Keratinocyte (primary cell): Measurements from ENCODE around the gene ITGA7. TPM values are rescaled to one million over a fixed set of nuclear protein-coding genes. Genes with fewer than 3 reads are reported as not detected.

Experiments used
- DNase-seq: peaks from one replicate; pipeline ENCODE4 v3.0.0-alpha.2; 2011; ENCODE audit warnings: low read depth, missing footprints, low spot score
- FAIRE-seq: peaks from 2 replicates; lab custom pipeline; 2011; peaks lifted over from hg19 to GRCh38; lab: Jason Lieb, UNC
- H2AFZ ChIP-seq: 2 replicates; pipeline ENCODE4 v1.6.0; 2012; ENCODE audit warnings: low read length, control low read depth, inconsistent platforms; ENCODE audit not compliant: control insufficient read depth
- H3K27ac ChIP-seq: 2 replicates; pipeline ENCODE4 v1.5.1; 2011; ENCODE audit warnings: low read length; ENCODE audit not compliant: control insufficient read depth, insufficient read depth
- H3K27me3 ChIP-seq: 3 replicates; pipeline ENCODE4 v1.6.0; 2011; ENCODE audit warnings: low read length; ENCODE audit not compliant: control insufficient read depth, insufficient read depth; ENCODE audit errors: extremely low read depth
- H3K36me3 ChIP-seq, 2 experiments: 2 replicates in 1 of 2; 3 replicates in 1 of 2; pipeline ENCODE4 v1.5.1; 2011; ENCODE audit warnings: low read length in 2 of 2, mild to moderate bottlenecking in 1 of 2; ENCODE audit not compliant: control insufficient read depth in 2 of 2, insufficient read depth in 2 of 2; ENCODE audit errors: extremely low read depth in 1 of 2
- H3K4me1 ChIP-seq: 3 replicates; pipeline ENCODE4 v1.5.1; 2011; ENCODE audit warnings: low read length; ENCODE audit not compliant: control insufficient read depth, insufficient read depth; ENCODE audit errors: extremely low read depth
- H3K4me2 ChIP-seq: 3 replicates; pipeline ENCODE4 v1.6.0; 2011; ENCODE audit warnings: low read depth, low read length; ENCODE audit not compliant: control insufficient read depth, insufficient read depth; ENCODE audit errors: extremely low read depth
- H3K4me3 ChIP-seq, 3 experiments: fragments of 200-600 bp in 1 of 3; sonication (generic) in 1 of 3; 2 replicates in 2 of 3; 3 replicates in 1 of 3; pipeline ENCODE4 v1.5.1; 2011 to 2016; ENCODE audit warnings: low read length in 3 of 3, mild to moderate bottlenecking in 3 of 3, control low read depth in 2 of 3, inconsistent platforms in 1 of 3, low read depth in 1 of 3, mixed read lengths in 1 of 3, mixed run types in 1 of 3, moderate library complexity in 1 of 3; ENCODE audit not compliant: control insufficient read depth in 2 of 3, insufficient read depth in 2 of 3; ENCODE audit errors: extremely low read depth in 1 of 3
- H3K79me2 ChIP-seq: 2 replicates; pipeline ENCODE4 v1.6.0; 2012; ENCODE audit warnings: low read length; ENCODE audit not compliant: control insufficient read depth, insufficient read depth
- H3K9ac ChIP-seq: 3 replicates; pipeline ENCODE4 v1.6.0; 2011; ENCODE audit warnings: low read length; ENCODE audit not compliant: control insufficient read depth, insufficient read depth; ENCODE audit errors: extremely low read depth
- H3K9me1 ChIP-seq: 3 replicates; pipeline ENCODE4 v1.6.0; 2011; ENCODE audit warnings: low read length; ENCODE audit not compliant: control insufficient read depth, insufficient read depth; ENCODE audit errors: extremely low read depth
- H3K9me3 ChIP-seq: 2 replicates; pipeline ENCODE4 v1.5.1; 2012; ENCODE audit warnings: low read depth, low read length; ENCODE audit not compliant: control insufficient read depth
- H4K20me1 ChIP-seq: 3 replicates; pipeline ENCODE4 v1.6.0; 2011; ENCODE audit warnings: low read length; ENCODE audit not compliant: control insufficient read depth, insufficient read depth; ENCODE audit errors: extremely low read depth
- EZH2 ChIP-seq: IDR thresholded peaks from one replicate; pipeline ENCODE4 v1.6.1; 2012; ENCODE audit warnings: inconsistent platforms, mild to moderate bottlenecking, low read length, moderate library complexity
- dilution Hi-C: fragments of 300-500 bp; cut with MboI; formaldehyde crosslinking; loops from one replicate; pipeline ENCODE4 v1.7.0; 2020; ENCODE audit warnings: low sequenced_read_pairs; ENCODE audit not compliant: extremely low pct_ligation_motif_present
- polyA plus RNA-seq, 5 experiments: library from polyadenylated mRNA; depleted of rRNA in 3 of 5; stranded (reverse) in 3 of 5; stranded (forward) in 1 of 5; unstranded in 1 of 5; fragments of >200 nt; gene quantifications; 1 replicate in 1 of 5; 2 replicates in 3 of 5; 3 replicates in 1 of 5; pipeline versions ENCODE4 v1.2.1 to v1.2.3, GENCODE V29; 2011 to 2012; ENCODE audit warnings: missing spikeins in 2 of 5, low read depth in 1 of 5, low replicate concordance in 1 of 5
- TF ChIP-seq, protein P1 (sequence below), 3 experiments: IDR thresholded peaks in 1 of 3; conservative IDR thresholded peaks in 1 of 3; optimal IDR thresholded peaks in 1 of 3; 2 replicates in 2 of 3; 3 replicates in 1 of 3; pipeline versions ENCODE3 to v1.5.1; 2011; ENCODE audit warnings: low read length in 3 of 3, mild to moderate bottlenecking in 3 of 3, moderate library complexity in 2 of 3, control low read depth in 1 of 3, inconsistent platforms in 1 of 3; ENCODE audit not compliant: insufficient read depth in 2 of 3; ENCODE audit errors: extremely low read depth in 1 of 3

ITGA7 gene
- polyA plus RNA-seq, 1 donor (not counting 4 experiments of a cell fraction or from before 2014, with no cell fraction given) = 0.04 TPM

- no peak for FAIRE-seq
- Histone ChIP-seq H2AFZ (no peak overlapping the region), H3K4me3 (no peak overlapping the region), H3K27ac (no peak overlapping the region), H3K27me3 (no peaks in the 10 kb centered on the region), H3K79me2 (no peaks in the 10 kb centered on the region), H4K20me1 (no peaks in the 10 kb centered on the region), H3K4me1 (peaks cover 5% of the 10 kb centered on the region), H3K9me1 (no peaks in the 10 kb centered on the region), H3K9me3 (no peaks in the 10 kb centered on the region), H3K9ac (no peak overlapping the region), H3K36me3 (peaks cover 9 to 20% of the 10 kb centered on the region in 2 experiments), H3K4me2 (no peak overlapping the region)
- dilution Hi-C loops = no loop called here
- TF ChIP-seq EZH2 = no peak
- TF ChIP-seq, protein P1, sequence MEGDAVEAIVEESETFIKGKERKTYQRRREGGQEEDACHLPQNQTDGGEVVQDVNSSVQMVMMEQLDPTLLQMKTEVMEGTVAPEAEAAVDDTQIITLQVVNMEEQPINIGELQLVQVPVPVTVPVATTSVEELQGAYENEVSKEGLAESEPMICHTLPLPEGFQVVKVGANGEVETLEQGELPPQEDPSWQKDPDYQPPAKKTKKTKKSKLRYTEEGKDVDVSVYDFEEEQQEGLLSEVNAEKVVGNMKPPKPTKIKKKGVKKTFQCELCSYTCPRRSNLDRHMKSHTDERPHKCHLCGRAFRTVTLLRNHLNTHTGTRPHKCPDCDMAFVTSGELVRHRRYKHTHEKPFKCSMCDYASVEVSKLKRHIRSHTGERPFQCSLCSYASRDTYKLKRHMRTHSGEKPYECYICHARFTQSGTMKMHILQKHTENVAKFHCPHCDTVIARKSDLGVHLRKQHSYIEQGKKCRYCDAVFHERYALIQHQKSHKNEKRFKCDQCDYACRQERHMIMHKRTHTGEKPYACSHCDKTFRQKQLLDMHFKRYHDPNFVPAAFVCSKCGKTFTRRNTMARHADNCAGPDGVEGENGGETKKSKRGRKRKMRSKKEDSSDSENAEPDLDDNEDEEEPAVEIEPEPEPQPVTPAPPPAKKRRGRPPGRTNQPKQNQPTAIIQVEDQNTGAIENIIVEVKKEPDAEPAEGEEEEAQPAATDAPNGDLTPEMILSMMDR (optimal IDR thresholded peaks at IDR 0.05 in 1 of 3, IDR thresholded peaks at IDR 0.05 in 1 of 3, conservative IDR thresholded peaks at IDR 0.05 in 1 of 3; ENCODE audit: extremely low read depth in 1 of 3, insufficient read depth in 2 of 3, low read length in 3 of 3) = no peak
- DNase-seq = no peak
Observed at GRCh38 chr12:55748230-55748993, 40.7 kb upstream of the ITGA7 start.

DNA sequence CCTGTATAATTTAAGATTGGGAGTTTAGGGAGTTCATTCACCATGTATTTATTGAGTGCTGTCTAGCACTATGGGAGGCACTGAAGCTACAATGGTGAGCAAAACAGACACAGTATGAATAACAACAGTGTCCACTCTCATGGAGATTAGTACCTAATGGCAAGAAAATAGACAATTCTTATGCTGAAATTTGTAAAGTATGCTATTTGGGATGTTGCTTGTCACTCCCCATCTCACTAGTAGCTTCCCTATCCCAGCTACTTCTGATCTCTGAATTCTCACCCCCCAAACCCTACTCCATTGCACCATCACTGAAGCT lies 39.2 kb upstream of the ITGA7 start:
- Histone ChIP-seq H3K9me1 (no peaks in the 10 kb centered on the region), H3K79me2 (no peaks in the 10 kb centered on the region), H3K9ac (no peak overlapping the region), H3K27ac (no peak overlapping the region), H4K20me1 (no peaks in the 10 kb centered on the region), H2AFZ (no peak overlapping the region), H3K36me3 (peaks cover 0 to 10% of the 10 kb centered on the region in 2 experiments), H3K4me2 (no peak overlapping the region), H3K27me3 (no peaks in the 10 kb centered on the region), H3K4me1 (peaks cover 8% of the 10 kb centered on the region), H3K9me3 (no peaks in the 10 kb centered on the region), H3K4me3 (no peak overlapping the region)
- TF ChIP-seq, protein P1 (optimal IDR thresholded peaks at IDR 0.05 in 1 of 3, IDR thresholded peaks at IDR 0.05 in 1 of 3, conservative IDR thresholded peaks at IDR 0.05 in 1 of 3; ENCODE audit: extremely low read depth in 1 of 3, insufficient read depth in 2 of 3, low read length in 3 of 3) = no peak
- no peak for TF ChIP-seq EZH2
- FAIRE-seq (no peak), DNase-seq (no peak)
- dilution Hi-C loops = no loop called here
